Liver (tissue), 9 donors: ENCODE measurements around the gene MLH1. TPM values are rescaled to one million over a fixed set of nuclear protein-coding genes. Genes with fewer than 3 reads are reported as not detected.
A peak's percentile ranks its signal among the peaks of the same experiment; 100 is the strongest.

Experiments used
- DNase-seq: peaks from one replicate; pipeline ENCODE4 v3.0.0-alpha.2; 2017; ENCODE audit warnings: low spot score
- H3K27ac ChIP-seq, 2 donors: one replicate each; pipeline ENCODE4 v1.7.0; 2013; ENCODE audit warnings: inconsistent platforms in 2 of 2, low read length in 2 of 2, control low read depth in 1 of 2, low read depth in 1 of 2, mild to moderate bottlenecking in 1 of 2
- H3K27me3 ChIP-seq, 4 donors: one replicate each; pipeline versions ENCODE4 v1.6.1 to v1.7.0; 2013; ENCODE audit warnings: low read length in 3 of 4, inconsistent platforms in 1 of 4, mild to moderate bottlenecking in 1 of 4, moderate library complexity in 1 of 4; ENCODE audit not compliant: control insufficient read depth in 4 of 4, insufficient read depth in 4 of 4
- H3K36me3 ChIP-seq, 4 donors: one replicate each; pipeline versions ENCODE4 v1.6.1 to v1.7.0; 2013; ENCODE audit warnings: low read length in 3 of 4, mild to moderate bottlenecking in 3 of 4, low read depth in 1 of 4, moderate library complexity in 1 of 4; ENCODE audit not compliant: control insufficient read depth in 4 of 4, insufficient read depth in 3 of 4
- H3K4me1 ChIP-seq, 4 donors: one replicate each; pipeline versions ENCODE4 v1.6.1 to v1.7.0; 2013; ENCODE audit warnings: low read length in 3 of 4, mild to moderate bottlenecking in 3 of 4, moderate library complexity in 1 of 4; ENCODE audit not compliant: control insufficient read depth in 4 of 4, insufficient read depth in 4 of 4
- H3K4me3 ChIP-seq, 3 donors: one replicate each; pipeline versions ENCODE4 v1.6.1 to v1.7.0; 2013; ENCODE audit warnings: low read length in 3 of 3, control low read depth in 1 of 3, low read depth in 1 of 3, mild to moderate bottlenecking in 1 of 3
- H3K9ac ChIP-seq, 2 donors: one replicate each; pipeline ENCODE4 v1.7.0; 2013; ENCODE audit warnings: low read length in 2 of 2, mild to moderate bottlenecking in 2 of 2, moderate library complexity in 2 of 2, control low read depth in 1 of 2, low read depth in 1 of 2
- H3K9me3 ChIP-seq, 4 donors: one replicate each; pipeline versions ENCODE4 v1.6.1 to v1.7.0; 2013; ENCODE audit warnings: low read length in 3 of 4; ENCODE audit not compliant: control insufficient read depth in 4 of 4
- ATF3 ChIP-seq: IDR thresholded peaks from 2 replicates; pipeline ENCODE4 v1.6.1; 2016; ENCODE audit warnings: antibody characterized with exemption
- CTCF ChIP-seq: fragments of 150-350 bp; IDR thresholded peaks from 2 replicates; pipeline ENCODE4 v1.5.1; 2017; ENCODE audit warnings: improper control_type of control experiment, low read depth, low read length; ENCODE audit not compliant: missing input control
- EGR1 ChIP-seq, 2 donors: IDR thresholded peaks; 2 replicates each; pipeline ENCODE4 v1.6.1; 2016 to 2018; ENCODE audit warnings: antibody characterized with exemption in 2 of 2, low read depth in 2 of 2
- FOXA1 ChIP-seq: IDR thresholded peaks from 2 replicates; pipeline ENCODE4 v1.6.1; 2016; ENCODE audit warnings: antibody characterized with exemption
- FOXA2 ChIP-seq: IDR thresholded peaks from 2 replicates; pipeline ENCODE4 v1.6.1; 2016; ENCODE audit warnings: antibody characterized with exemption
- GABPA ChIP-seq, 2 donors: IDR thresholded peaks in 1 of 2; conservative IDR thresholded peaks in 1 of 2; 2 replicates each; pipeline ENCODE4 v1.6.1; 2016; ENCODE audit warnings: antibody characterized with exemption in 2 of 2, mild to moderate bottlenecking in 1 of 2, moderate library complexity in 1 of 2
- HNF4A ChIP-seq, 2 donors: conservative IDR thresholded peaks; 2 replicates each; pipeline ENCODE4 v1.6.1; 2016; ENCODE audit warnings: antibody characterized with exemption in 2 of 2, mild to moderate bottlenecking in 2 of 2
- HNF4G ChIP-seq: IDR thresholded peaks from 2 replicates; pipeline ENCODE4 v1.6.1; 2016; ENCODE audit warnings: antibody characterized with exemption
- JUND ChIP-seq, 2 donors: IDR thresholded peaks; 2 replicates each; pipeline ENCODE4 v1.6.1; 2016; ENCODE audit warnings: antibody characterized with exemption in 2 of 2
- MAX ChIP-seq: IDR thresholded peaks from 2 replicates; pipeline ENCODE4 v1.6.1; 2016; ENCODE audit warnings: antibody characterized with exemption
- NR2F2 ChIP-seq: IDR thresholded peaks from 2 replicates; pipeline ENCODE4 v1.6.1; 2016; ENCODE audit warnings: antibody characterized with exemption
- RAD21 ChIP-seq, 2 donors: IDR thresholded peaks; 2 replicates each; pipeline ENCODE4 v1.6.1; 2016; ENCODE audit warnings: antibody characterized with exemption in 2 of 2, mild to moderate bottlenecking in 2 of 2
- RXRA ChIP-seq, 2 donors: IDR thresholded peaks; 2 replicates each; pipeline ENCODE4 v1.6.1; 2017 to 2018; ENCODE audit warnings: antibody characterized with exemption in 2 of 2, mild to moderate bottlenecking in 1 of 2
- SP1 ChIP-seq: IDR thresholded peaks from 2 replicates; pipeline ENCODE4 v1.6.1; 2018; ENCODE audit warnings: antibody characterized with exemption, mild to moderate bottlenecking
- TAF1 ChIP-seq: conservative IDR thresholded peaks from 2 replicates; pipeline ENCODE4 v1.6.1; 2016; ENCODE audit warnings: antibody characterized with exemption, mild to moderate bottlenecking
- YY1 ChIP-seq: IDR thresholded peaks from 2 replicates; pipeline ENCODE4 v1.6.1; 2016; ENCODE audit warnings: antibody characterized with exemption, mild to moderate bottlenecking
- WGBS: extraction: QIAGEN DNeasy Blood & Tissue Kit; methylation state at CpG from one replicate; pipeline ENCODE4 v1.1.7; 2013; 5-methylcytosine and 5-hydroxymethylcytosine counted together
- polyA plus RNA-seq, 2 donors: library from polyadenylated mRNA; stranded (reverse) in 1 of 2; unstranded in 1 of 2; fragments of 200-250 nt in 1 of 2; fragments of >200 nt in 1 of 2; fragmentation: Nextera tagmentation in 1 of 2; extraction: Ambion mirVana in 1 of 2; gene quantifications; one replicate each; pipeline versions ENCODE4 v1.2.1 to v1.2.3, GENCODE V29; 2013 to 2015
- total RNA-seq, 2 donors: library from RNA; depleted of rRNA; stranded (reverse); fragments of >200 nt; gene quantifications; one replicate each; pipeline ENCODE4 v1.2.3, GENCODE V29; 2014
- TF ChIP-seq, protein P1 (sequence below): IDR thresholded peaks from 2 replicates; pipeline ENCODE4 v1.6.1; 2016; ENCODE audit warnings: antibody characterized with exemption, mild to moderate bottlenecking
- donor health status: healthy.
- donor health status: healthy.
- donor health status: healthy.
- donor health status: healthy.
- donor health status: healthy.

MLH1 gene
- total and polyA plus RNA-seq, 4 donors = 9.4 to 34.2 (median 22.5) TPM

DNA sequence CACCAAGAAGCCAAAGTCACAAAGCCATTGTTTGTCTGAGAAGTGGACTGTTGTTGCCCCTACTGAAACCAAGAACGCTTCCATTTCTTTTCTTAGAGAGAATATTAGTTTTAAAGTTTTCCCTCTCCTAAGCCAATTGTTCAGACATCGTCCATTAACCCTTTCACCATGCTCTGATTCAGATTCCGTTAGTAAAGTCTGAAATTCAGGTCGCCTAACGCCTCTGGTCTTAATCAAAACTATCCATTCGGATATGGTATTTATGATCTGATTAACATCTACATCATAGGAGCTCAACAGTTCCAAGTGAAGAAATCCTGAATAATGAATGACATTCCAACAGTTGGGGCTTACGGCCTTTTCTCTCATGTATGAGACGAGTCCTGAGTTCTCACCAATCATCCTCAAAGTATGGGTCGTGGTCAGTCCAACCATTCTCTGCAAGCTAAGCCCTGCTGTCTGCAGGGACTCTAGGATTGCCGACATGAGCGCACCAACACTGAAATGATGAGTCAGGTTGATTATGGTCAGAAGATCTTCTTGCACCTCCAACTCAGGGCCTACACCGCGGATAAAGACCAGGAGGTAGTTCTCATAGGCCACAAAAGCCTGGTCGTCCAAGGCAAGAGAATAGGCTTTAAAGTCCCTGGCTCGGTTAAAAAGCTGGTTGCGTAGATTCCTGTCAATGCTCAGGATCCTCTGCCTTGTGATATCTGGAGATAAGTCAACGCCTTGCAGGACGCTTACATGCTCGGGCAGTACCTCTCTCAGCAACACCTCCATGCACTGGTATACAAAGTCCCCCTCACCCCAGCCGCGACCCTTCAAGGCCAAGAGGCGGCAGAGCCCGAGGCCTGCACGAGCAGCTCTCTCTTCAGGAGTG is 1.2 kb upstream of the MLH1 start:
- Histone ChIP-seq H3K27me3 (no peaks in the 10 kb centered on the region), H3K27ac (peak overlapping the region; percentile 96), H3K36me3 (peaks cover 2 to 12% (median 6%) of the 10 kb centered on the region in 4 donors), H3K4me3 (peak overlapping the region; percentile 63 to 92 (median 89)), H3K4me1 (peaks cover 3 to 42% (median 24%) of the 10 kb centered on the region in 4 donors), H3K9me3 (no peaks in the 10 kb centered on the region), H3K9ac (peak overlapping the region; percentile 96 to 98)
- no peak for TF ChIP-seq FOXA2
- TF ChIP-seq CTCF = no peak
- TF ChIP-seq, protein P1, sequence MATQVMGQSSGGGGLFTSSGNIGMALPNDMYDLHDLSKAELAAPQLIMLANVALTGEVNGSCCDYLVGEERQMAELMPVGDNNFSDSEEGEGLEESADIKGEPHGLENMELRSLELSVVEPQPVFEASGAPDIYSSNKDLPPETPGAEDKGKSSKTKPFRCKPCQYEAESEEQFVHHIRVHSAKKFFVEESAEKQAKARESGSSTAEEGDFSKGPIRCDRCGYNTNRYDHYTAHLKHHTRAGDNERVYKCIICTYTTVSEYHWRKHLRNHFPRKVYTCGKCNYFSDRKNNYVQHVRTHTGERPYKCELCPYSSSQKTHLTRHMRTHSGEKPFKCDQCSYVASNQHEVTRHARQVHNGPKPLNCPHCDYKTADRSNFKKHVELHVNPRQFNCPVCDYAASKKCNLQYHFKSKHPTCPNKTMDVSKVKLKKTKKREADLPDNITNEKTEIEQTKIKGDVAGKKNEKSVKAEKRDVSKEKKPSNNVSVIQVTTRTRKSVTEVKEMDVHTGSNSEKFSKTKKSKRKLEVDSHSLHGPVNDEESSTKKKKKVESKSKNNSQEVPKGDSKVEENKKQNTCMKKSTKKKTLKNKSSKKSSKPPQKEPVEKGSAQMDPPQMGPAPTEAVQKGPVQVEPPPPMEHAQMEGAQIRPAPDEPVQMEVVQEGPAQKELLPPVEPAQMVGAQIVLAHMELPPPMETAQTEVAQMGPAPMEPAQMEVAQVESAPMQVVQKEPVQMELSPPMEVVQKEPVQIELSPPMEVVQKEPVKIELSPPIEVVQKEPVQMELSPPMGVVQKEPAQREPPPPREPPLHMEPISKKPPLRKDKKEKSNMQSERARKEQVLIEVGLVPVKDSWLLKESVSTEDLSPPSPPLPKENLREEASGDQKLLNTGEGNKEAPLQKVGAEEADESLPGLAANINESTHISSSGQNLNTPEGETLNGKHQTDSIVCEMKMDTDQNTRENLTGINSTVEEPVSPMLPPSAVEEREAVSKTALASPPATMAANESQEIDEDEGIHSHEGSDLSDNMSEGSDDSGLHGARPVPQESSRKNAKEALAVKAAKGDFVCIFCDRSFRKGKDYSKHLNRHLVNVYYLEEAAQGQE = no peak
- no peak for TF ChIP-seq RAD21 (IDR thresholded peaks at IDR 0.05)
- no peak for TF ChIP-seq MAX
- TF ChIP-seq TAF1 = no peak
- no peak for TF ChIP-seq HNF4G
- TF ChIP-seq SP1 = no peak
- no peak for TF ChIP-seq NR2F2
- TF ChIP-seq YY1 = no peak
- no peak for TF ChIP-seq FOXA1
- no peak for TF ChIP-seq EGR1 (IDR thresholded peaks at IDR 0.05; ENCODE audit: low read depth in 2 of 2)
- TF ChIP-seq HNF4A (conservative IDR thresholded peaks at IDR 0.05) = no peak
- DNase-seq = no peak
- WGBS = 11% methylated on average over 24 of the region's 24 CpGs

GRCh38 chr3:36992806-36993325 is 452 bp upstream of the MLH1 start, which contains the start of gene EPM2AIP1:
TSS of gene EPM2AIP1 (minus strand) at chr3:36993131. CDS start at chr3:36993077, 54 bp downstream.
- Histone ChIP-seq H3K4me1 (peaks cover 3 to 42% (median 24%) of the 10 kb centered on the region in 4 donors), H3K9ac (peak within 1 kb of the TSS; percentile 96 to 98), H3K36me3 (peaks cover 2 to 14% (median 10%) of the 10 kb centered on the region in 4 donors), H3K27ac (peak within 1 kb of the TSS; percentile 96 to 98), H3K9me3 (no peaks in the 10 kb centered on the region), H3K27me3 (no peaks in the 10 kb centered on the region), H3K4me3 (peak within 1 kb of the TSS; percentile 63 to 92 (median 89))
- DNase-seq = no peak
- WGBS = under 1% methylated on average over 48 of the region's 48 CpGs
- TF ChIP-seq JUND (IDR thresholded peaks at IDR 0.05) (no peak), HNF4A (conservative IDR thresholded peaks at IDR 0.05) (peak in 1 of 2 donors; percentile 5), RXRA (IDR thresholded peaks at IDR 0.05) (peak in 1 of 2 donors; percentile 38), ATF3 (no peak), NR2F2 (peak; percentile 8), MAX (no peak), SP1 (no peak), HNF4G (no peak), TAF1 (peak; percentile 86), YY1 (no peak), RAD21 (IDR thresholded peaks at IDR 0.05) (peak; percentile 13 to 48), EGR1 (IDR thresholded peaks at IDR 0.05; ENCODE audit: low read depth in 2 of 2) (no peak), FOXA1 (no peak), GABPA (IDR thresholded peaks at IDR 0.05 in 1 of 2, conservative IDR thresholded peaks at IDR 0.05 in 1 of 2) (no peak), FOXA2 (no peak)
- TF ChIP-seq, protein P1 = peak; percentile 95
